ENCODE data around the gene GRPEL2. TPM values are rescaled to one million over a fixed set of nuclear protein-coding genes. Genes with fewer than 3 reads are reported as not detected.
A peak's percentile ranks its signal among the peaks of the same experiment; 100 is the strongest.
"Not testable (repeated sequence)": the region's sequence is repeated elsewhere in the genome, so short reads cannot be mapped to it uniquely, and the experiment has no call there.

The GRPEL2 gene
- total RNA-seq, 8 experiments from 2014 or later, result 9.7 to 33.1 (median 24.0) TPM

DNA sequence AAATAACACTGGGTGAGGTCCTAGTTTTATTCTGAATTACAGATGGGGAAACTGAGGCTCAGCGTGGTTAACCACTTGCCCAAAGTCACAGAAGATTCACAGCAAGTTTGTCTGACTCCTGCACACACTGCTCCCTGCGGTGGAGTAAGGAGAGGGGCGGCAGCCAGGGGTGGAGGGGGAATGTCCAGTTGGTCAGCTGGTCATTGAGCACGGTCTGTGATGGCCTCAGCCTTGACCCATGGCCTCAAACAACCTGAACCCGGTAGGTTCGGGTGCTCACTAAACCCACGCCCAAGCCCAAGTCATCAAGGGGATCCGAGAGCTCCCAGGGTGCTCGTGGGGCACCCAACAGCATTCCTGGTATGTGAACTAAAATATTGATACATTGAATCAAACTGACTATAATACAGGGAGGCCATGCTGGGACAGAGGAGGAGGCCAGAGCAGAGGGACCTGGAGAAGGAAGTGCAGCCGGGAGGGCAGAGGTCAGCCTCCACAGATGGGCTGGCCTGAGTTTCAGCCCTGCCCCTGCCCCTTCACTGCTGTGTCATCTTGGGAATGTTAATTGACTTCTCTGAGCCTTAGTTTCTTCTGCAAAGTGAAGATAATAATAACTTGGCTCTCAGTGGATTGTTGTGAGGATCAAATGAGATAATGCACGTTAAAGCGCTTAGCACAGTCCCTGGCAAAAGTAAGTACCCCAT, 37.4 kb downstream of the GRPEL2 start:
- no peak overlapping the region for H3K4me3 ChIP-seq
- in situ Hi-C loops (cut with MboI; ENCODE audit: low pct_unique_long_range_greater_than_20kb in 2 of 9, low sequenced_read_pairs in 9 of 9, unreplicated experiment in 9 of 9), result loop anchor here in 1 of 9 experiments (10.0 kb wide), 1 partner anchor 52 kb away; no protein-coding TSS in a partner anchor
- H3K4me1 ChIP-seq (replicated peaks in 1 of 2), result peaks cover 0 to 11% of the 10 kb centered on the region in 2 donors
- ATAC-seq (replicated peaks in 6 of 8), result no peak
- no peak overlapping the region for H3K27ac ChIP-seq
- WGBS, 10 experiments, result 60 to 100% (median 82%) methylated on average over 1 to 8 of the region's 12 CpGs; no CpG with 5 or more reads in 2 of the 10 experiments

DNA sequence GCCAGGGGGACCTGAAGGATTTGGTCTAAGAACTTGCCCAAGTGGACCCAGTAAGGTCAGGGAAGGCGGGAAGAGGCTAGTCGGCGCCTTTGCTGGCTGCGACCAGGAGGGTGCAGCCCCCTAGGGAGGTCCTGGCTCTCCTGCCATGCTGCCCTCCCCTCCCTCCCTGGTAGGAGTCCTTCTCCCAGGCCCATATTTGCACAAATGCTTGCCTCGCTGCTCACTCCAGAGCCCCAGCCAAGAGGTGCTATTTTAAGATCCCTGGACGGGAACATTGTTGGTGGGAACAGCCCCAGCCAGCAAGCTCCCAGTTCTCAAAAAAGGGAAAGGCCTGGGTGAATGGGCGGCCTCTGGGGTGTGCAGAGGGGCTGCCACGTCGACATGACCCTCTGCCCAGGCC, 38.1 kb downstream of the GRPEL2 start:
- H3K4me1 ChIP-seq (replicated peaks in 1 of 2), result peaks cover 0 to 11% of the 10 kb centered on the region in 2 donors
- ATAC-seq (replicated peaks in 6 of 8), result no peak

DNA sequence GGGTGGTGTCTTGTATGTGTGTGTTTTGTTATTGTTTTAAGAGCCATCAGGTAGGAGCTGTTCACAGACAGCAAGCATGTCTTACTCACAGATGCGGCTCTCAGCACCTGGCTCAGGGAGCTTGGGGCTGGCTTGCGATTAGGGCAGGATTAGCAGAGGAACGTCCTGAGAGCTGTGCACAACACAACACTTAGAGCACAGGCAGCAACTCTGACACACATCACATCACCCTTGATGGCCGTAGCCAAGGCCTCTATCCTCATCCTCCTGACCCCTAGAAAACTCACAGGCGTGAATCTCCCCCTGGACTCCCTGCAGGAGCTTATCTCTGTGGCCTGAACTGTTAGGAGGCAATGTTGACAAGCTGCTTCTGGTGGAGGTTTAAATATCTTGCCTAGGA, 40.9 kb downstream of the GRPEL2 start:
- in situ Hi-C loops (cut with MboI; ENCODE audit: low pct_unique_long_range_greater_than_20kb in 2 of 9, low sequenced_read_pairs in 9 of 9, unreplicated experiment in 9 of 9), result loop anchor here in 1 of 9 experiments (10.0 kb wide), 1 partner anchor 49 kb away; no protein-coding TSS in a partner anchor

More for the DNA sequence above, 38.1 kb downstream of the GRPEL2 start:
- in situ Hi-C loops (cut with MboI; ENCODE audit: low pct_unique_long_range_greater_than_20kb in 2 of 9, low sequenced_read_pairs in 9 of 9, unreplicated experiment in 9 of 9), result loop anchor here in 1 of 9 experiments (10.0 kb wide), 1 partner anchor 51 kb away; no protein-coding TSS in a partner anchor
- 77 to 95% (median 87%) methylated on average over 1 to 5 of the region's 9 CpGs; no CpG with 5 or more reads in 5 of the 10 experiments for WGBS, 10 experiments
- Histone ChIP-seq H3K27ac (no peak overlapping the region), H3K4me3 (no peak overlapping the region)

DNA sequence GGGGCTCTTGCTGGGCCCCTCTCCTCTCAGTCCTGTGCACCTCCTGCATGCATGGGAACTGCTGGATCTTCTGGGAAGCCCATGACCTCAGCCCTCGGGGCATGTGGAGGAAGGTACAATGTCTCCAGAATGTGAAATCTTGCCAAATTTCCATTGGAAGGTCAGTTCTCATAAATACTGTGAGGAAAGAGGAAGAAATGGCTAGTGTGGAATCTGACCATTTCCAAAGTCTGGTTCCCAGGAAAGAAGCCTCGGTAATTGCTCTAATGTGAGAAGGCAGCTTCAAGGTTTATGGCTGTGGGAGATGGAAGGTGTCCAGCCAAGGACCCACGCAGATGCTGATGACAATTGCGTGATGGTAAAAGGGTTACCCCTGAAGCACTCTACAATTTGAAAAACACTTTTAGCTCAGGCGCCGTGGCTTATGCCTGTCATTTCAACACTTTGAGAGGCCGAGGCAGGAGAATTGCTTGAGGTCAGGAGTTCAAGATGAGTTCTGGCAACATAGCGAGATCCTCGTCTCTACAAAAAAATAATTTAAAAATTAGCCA, 41.9 kb downstream of the GRPEL2 start:
- no peak for ATAC-seq (replicated peaks in 6 of 8)
- H3K4me3 ChIP-seq, result no peak overlapping the region
- WGBS, 10 experiments, result 61 to 94% (median 85%) methylated on average over 3 to 8 of the region's 9 CpGs; no CpG with 5 or more reads in 4 of the 10 experiments

More for the DNA sequence above, 40.9 kb downstream of the GRPEL2 start:
- no peak for ATAC-seq (replicated peaks in 6 of 8)
- WGBS, 10 experiments, result 80 to 100% (median 100%) methylated on average over 1 to 5 of the region's 5 CpGs; no CpG with 5 or more reads in 5 of the 10 experiments
- Histone ChIP-seq H3K27ac (no peak overlapping the region), H3K4me3 (no peak overlapping the region), H3K4me1 (replicated peaks in 1 of 2) (peaks cover 0 to 6% of the 10 kb centered on the region in 2 donors)

DNA sequence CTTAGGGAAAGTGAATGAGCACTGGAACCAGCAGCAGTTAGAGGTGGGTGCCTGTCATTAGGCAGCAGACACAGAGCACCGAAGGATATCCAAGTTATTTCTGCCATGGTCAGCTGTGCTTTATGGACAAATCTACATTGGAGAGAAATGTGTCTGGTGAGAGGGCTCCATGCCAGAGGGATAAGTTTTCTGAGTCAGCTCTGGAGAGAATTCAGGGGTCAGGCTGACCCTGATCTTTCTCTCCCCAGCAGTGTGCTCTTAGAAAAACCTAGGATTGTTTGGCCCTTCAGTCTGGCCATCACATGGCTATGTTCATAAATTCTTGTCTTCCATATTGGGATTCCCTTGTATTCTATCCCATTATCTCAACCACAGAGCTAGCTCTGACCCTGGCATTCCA, 42.7 kb downstream of the GRPEL2 start:
- in situ Hi-C loops (cut with MboI; ENCODE audit: low pct_unique_long_range_greater_than_20kb in 2 of 9, low sequenced_read_pairs in 9 of 9, unreplicated experiment in 9 of 9), result loop anchor here in 1 of 9 experiments (10.0 kb wide), 1 partner anchor 47 kb away; no protein-coding TSS in a partner anchor
- ATAC-seq (replicated peaks in 6 of 8), result no peak
- Histone ChIP-seq H3K4me1 (replicated peaks in 1 of 2) (peaks cover 0 to 4% of the 10 kb centered on the region in 2 donors), H3K27ac (no peak overlapping the region), H3K4me3 (no peak overlapping the region)
- 75 to 100% (median 91%) methylated on average over 1 of the region's 1 CpG; no CpG with 5 or more reads in 5 of the 10 experiments for WGBS, 10 experiments

More for the DNA sequence above, 41.9 kb downstream of the GRPEL2 start:
- Histone ChIP-seq H3K4me1 (replicated peaks in 1 of 2) (peaks cover 0 to 4% of the 10 kb centered on the region in 2 donors), H3K27ac (no peak overlapping the region)
- in situ Hi-C loops (cut with MboI; ENCODE audit: low pct_unique_long_range_greater_than_20kb in 2 of 9, low sequenced_read_pairs in 9 of 9, unreplicated experiment in 9 of 9), result loop anchor here in 1 of 9 experiments (10.0 kb wide), 1 partner anchor 48 kb away; no protein-coding TSS in a partner anchor

DNA sequence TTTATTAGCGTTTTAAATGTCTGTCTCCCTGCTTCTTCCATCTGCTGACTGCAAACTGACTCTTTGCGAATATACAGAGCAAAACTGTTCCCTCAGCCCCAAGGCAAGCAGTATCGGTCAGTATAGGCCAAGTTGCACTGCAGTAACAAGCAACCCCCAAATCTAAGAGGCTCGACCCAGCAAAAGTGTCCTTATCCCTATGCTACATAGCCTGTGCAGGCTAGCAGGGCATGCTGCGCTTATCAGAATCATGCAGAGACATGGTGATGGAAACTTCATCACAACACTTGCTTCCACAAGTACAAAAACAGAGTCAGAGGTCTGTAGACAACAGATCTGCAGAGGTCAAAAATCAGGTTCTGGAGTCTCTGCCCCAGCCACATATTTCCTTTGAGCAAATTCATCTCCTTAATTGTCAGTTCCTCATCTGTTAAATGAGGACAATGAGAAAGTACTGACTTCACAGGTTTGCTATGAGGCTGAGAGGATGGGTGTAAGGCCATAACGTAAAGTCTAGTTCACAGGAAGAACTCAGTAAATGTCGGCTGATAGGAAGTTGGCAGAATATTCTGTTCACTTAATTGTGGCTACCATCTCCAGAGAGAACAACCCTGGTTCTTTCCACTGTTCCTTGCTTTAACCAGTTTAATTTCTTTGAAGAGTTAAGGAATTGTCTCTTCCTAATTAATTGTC, 43.3 kb downstream of the GRPEL2 start:
- no peak overlapping the region for H3K27ac ChIP-seq
- in situ Hi-C loops (cut with MboI; ENCODE audit: low pct_unique_long_range_greater_than_20kb in 2 of 9, low sequenced_read_pairs in 9 of 9, unreplicated experiment in 9 of 9), result loop anchor here in 1 of 9 experiments (10.0 kb wide), 1 partner anchor 46 kb away; no protein-coding TSS in a partner anchor
- no peak for ATAC-seq (replicated peaks in 6 of 8)
- no peak overlapping the region for H3K4me3 ChIP-seq
- peaks cover 0 to 4% of the 10 kb centered on the region in 2 donors for H3K4me1 ChIP-seq (replicated peaks in 1 of 2)
- WGBS, 10 experiments, result 50 to 83% (median 70%) methylated on average over 2 to 6 of the region's 7 CpGs; no CpG with 5 or more reads in 1 of the 10 experiments

DNA sequence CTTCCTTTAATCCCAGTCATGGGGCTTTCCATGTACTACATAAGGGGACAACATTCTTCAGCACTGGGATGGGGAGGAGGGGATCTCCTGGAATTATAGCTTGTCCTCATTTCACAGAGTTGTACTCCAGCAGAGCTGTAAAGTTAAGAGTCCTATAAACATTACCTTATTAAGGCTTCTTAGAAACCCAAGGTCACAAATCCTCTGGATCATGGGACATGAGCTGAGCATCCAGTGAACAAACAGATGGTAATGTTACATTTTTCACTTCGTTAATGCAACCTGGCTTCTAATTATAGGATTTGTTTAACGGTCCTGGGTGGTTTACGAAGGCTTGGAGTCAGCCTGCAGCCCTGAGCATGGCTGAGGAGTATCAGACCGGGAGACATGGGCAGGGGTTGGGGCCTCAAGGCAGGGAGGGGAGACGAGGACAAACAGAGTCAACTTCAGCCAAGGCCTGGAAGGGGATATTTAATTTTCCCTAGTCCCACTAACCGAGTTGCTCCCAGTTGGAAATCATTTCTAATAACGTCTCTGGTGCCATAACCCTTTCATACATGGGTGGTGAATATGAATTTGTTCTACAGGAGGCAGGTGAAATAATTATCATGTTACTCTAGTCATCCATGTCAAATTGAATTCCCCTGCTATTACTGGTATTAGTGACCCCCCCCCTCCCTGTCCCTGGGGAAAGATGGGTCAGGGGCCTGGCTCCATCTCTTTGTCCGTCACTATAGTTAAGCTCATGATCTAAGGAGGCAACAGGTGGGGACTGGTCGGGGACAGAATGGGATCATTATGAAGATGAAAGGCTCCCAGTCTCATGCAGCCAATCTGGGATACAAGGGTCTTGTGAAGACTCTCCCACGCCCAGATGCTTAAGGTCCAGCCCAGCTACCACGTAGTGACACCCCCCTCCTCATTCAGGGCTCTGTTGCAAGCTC, 44.5 kb downstream of the GRPEL2 start:
- 0 to 81% (median 73%) methylated on average over 1 to 6 of the region's 11 CpGs; no CpG with 5 or more reads in 2 of the 10 experiments for WGBS, 10 experiments
- in situ Hi-C loops (cut with MboI; ENCODE audit: low pct_unique_long_range_greater_than_20kb in 2 of 9, low sequenced_read_pairs in 9 of 9, unreplicated experiment in 9 of 9), result loop anchor here in 1 of 9 experiments (10.0 kb wide), 1 partner anchor 45 kb away; no protein-coding TSS in a partner anchor
- peaks cover 0 to 4% of the 10 kb centered on the region in 2 donors for H3K4me1 ChIP-seq (replicated peaks in 1 of 2)
- no peak overlapping the region for H3K27ac ChIP-seq
- no peak overlapping the region for H3K4me3 ChIP-seq
- ATAC-seq (replicated peaks in 6 of 8), result no peak

DNA sequence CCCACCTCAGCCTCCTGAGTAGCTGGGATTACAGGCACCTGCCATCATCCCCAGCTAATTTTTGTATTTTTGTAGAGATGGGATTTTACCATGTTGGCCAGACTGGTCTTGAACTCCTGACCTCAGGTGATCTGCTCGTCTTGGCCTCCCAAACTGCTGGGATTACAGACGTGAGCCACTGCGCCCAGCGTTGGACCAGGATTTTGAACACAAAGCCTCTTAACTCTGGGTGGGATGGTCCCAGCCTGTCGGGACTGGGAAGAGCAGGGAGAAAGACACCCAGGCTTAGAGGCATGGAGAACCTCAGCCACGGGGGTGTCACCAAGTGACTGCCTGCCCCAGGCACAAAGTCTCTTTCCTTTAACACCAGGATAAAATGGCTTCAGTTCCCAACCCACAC, 45.8 kb downstream of the GRPEL2 start:
- H3K4me1 ChIP-seq (replicated peaks in 1 of 2); ATAC-seq (replicated peaks in 6 of 8); H3K4me3 ChIP-seq; H3K27ac ChIP-seq; in situ Hi-C loops (cut with MboI; ENCODE audit: low pct_unique_long_range_greater_than_20kb in 2 of 9, low sequenced_read_pairs in 9 of 9, unreplicated experiment in 9 of 9): not testable (repeated sequence)
- WGBS, 10 experiments, result 60 to 97% (median 82%) methylated on average over 1 to 5 of the region's 6 CpGs; no CpG with 5 or more reads in 6 of the 10 experiments

DNA sequence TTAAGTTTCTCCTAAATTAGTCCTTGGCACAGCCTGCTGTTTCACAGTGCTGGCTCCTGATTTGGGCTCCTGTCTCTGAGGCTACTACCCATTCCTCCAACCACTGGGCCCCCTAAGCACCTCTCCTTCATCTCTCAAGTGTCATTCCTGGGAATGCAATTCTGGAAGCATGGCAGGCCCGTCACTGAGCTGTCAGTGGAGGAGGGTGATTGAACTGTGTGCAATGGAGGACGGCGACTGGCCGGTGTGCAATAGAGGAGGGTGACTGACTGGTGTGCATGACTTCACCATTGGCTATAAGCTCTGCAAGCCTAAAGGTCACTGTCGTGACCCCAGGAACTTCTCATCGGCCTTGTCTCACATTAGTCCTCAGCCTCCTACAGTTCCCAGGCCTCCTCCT, 46.2 kb downstream of the GRPEL2 start:
- Histone ChIP-seq H3K4me1 (replicated peaks in 1 of 2) (peaks cover 0 to 4% of the 10 kb centered on the region in 2 donors), H3K27ac (no peak overlapping the region), H3K4me3 (no peak overlapping the region)
- in situ Hi-C loops (cut with MboI; ENCODE audit: low pct_unique_long_range_greater_than_20kb in 2 of 9, low sequenced_read_pairs in 9 of 9, unreplicated experiment in 9 of 9), result no loop called here
- 70 to 100% (median 82%) methylated on average over 1 to 2 of the region's 6 CpGs; no CpG with 5 or more reads in 6 of the 10 experiments for WGBS, 10 experiments
- ATAC-seq (replicated peaks in 6 of 8), result peak in 1 of 8 experiments; percentile 36

DNA sequence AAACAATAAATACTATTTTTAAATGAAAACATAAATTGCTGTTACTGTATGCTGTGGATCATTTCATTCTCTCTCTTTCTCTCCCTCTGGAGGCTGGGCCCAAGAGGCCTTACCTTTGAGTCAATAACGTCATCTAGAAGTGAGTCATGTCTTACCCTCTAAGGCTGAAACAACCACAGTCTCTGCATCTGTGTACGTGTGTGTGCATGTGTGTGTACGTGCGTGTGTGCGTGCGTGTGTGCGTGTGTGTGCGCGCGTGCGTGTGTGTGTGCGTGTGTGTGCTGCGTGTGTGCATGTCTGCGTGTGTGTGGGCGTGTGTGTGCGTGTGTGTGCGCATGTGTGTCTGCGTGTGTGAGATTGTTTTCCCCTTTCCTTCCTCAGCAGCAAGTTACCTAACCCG, 47.4 kb downstream of the GRPEL2 start:
- peak in 6 of 8 experiments; percentile 25 to 88 (median 76) for ATAC-seq (replicated peaks in 6 of 8)

DNA sequence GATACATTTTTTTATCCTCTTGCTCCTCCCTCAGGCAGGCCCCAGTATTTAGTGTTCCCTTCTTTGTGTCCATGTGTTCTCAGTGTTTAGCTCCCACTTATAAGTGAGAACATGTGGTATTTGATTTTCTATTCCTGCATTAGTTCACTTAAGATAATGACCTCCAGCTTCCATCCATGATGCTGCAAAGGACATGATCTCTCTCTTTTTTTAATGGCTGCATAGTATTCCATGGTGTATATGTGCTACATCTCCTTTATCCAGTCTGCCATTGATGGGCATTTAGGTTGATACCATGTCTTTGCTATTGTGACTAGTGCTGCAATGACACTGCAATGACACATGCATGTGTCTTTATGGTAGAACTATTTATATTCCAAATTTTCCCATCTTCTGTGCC, 49.7 kb downstream of the GRPEL2 start:
- H3K27ac ChIP-seq; H3K4me3 ChIP-seq; in situ Hi-C loops (cut with MboI; ENCODE audit: low pct_unique_long_range_greater_than_20kb in 2 of 9, low sequenced_read_pairs in 9 of 9, unreplicated experiment in 9 of 9); ATAC-seq (replicated peaks in 6 of 8): not testable (repeated sequence)
- H3K4me1 ChIP-seq (replicated peaks in 1 of 2), result peaks cover 5 to 13% of the 10 kb centered on the region in 2 donors

More for the DNA sequence above, 47.4 kb downstream of the GRPEL2 start:
- in situ Hi-C loops (cut with MboI; ENCODE audit: low pct_unique_long_range_greater_than_20kb in 2 of 9, low sequenced_read_pairs in 9 of 9, unreplicated experiment in 9 of 9), result no loop called here
- Histone ChIP-seq H3K4me1 (replicated peaks in 1 of 2) (peaks cover 3 to 7% of the 10 kb centered on the region in 2 donors), H3K4me3 (no peak overlapping the region), H3K27ac (no peak overlapping the region)
- 50 to 100% (median 82%) methylated on average over 1 to 16 of the region's 19 CpGs; no CpG with 5 or more reads in 4 of the 10 experiments for WGBS, 10 experiments

DNA sequence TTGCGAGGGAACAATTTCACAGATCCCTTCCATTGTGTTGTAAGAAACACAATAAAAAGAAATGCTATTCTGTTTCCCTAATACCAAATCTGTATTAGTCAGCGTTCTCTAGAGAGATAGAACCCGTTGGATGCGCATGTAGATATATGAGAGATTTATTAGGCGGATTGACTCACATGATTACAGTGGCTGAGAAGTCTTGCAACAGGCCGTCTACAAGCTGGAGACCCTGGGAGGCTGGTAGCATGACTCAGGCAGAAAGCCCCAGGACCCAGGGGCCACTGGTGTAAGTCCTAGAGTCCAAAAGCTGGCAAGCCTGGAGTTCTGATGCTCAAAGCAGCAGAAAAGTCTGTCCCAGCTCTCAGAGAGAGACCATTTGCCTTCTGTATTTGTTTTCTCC, 52.2 kb downstream of the GRPEL2 start:
- peaks cover 14 to 21% of the 10 kb centered on the region in 2 donors for H3K4me1 ChIP-seq (replicated peaks in 1 of 2)
- no peak overlapping the region for H3K4me3 ChIP-seq
- WGBS, 10 experiments, result 14 to 86% (median 67%) methylated on average over 1 to 6 of the region's 6 CpGs; no CpG with 5 or more reads in 1 of the 10 experiments
- in situ Hi-C loops (cut with MboI; ENCODE audit: low pct_unique_long_range_greater_than_20kb in 2 of 9, low sequenced_read_pairs in 9 of 9, unreplicated experiment in 9 of 9), result no loop called here
- H3K27ac ChIP-seq, result no peak overlapping the region
- ATAC-seq (replicated peaks in 6 of 8), result peak; percentile 57 to 90 (median 80)
